Measurements from ENCODE around the gene PODN.

DNA sequence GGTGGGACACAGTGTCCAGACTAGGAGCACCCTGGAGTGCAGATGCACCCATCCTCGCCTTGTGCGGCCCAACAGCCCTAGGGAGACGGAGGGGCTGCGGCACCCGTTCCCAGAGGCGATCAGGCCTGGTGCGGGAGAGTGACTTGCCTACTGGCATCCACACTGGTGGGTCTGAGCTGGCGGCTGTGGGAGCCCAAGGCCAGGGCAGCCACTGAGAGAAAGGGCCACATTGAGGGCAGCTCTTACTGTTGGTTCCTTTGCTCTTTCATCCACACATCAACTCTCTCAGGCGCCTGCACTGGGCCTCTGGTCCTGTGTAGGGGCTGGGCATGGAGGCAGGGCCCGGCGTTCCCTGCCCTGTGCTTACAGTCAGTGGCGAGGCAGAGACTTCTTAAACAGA, 8.6 kb downstream of the PODN start:
- no peak for TF ChIP-seq CTCF (IDR thresholded peaks at IDR 0.05)
- TF ChIP-seq POLR2A (IDR thresholded peaks at IDR 0.05): no peak
